NCI-H345 (cell line): ENCODE data around the gene LRRK1.

Experiments
- DNase-seq: peaks from one replicate; lab custom pipeline; 2025; lab: John Stamatoyannopoulos, UW

The LRRK1 gene

DNA sequence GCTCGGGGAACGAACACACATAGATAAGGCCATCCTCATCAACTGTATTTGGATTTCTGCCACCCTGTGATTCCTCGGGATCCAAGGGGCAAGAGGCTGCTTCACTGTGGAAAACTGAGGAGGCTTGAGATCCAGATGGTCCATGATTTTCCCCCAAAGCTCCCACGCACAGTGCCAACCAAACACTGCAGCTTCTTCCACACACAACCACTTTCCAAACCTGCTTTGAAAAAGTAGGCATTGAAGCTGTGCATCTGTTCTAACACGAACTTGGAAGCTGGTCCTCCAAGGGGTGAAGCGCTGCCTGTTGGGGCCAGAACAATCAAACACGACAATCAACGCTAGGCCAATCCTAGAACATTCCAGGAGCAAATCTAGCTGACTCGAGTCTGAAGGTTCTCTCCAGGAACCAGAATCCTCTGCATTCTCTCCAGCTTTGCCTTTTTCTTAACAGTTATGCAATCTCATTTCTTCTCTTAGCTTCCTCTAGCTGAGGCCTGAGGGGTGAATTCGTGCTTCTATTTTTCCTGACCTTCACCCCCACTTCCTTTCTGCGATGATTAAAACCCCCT, 104.4 kb downstream of the LRRK1 start:
- DNase-seq, result no peak

DNA sequence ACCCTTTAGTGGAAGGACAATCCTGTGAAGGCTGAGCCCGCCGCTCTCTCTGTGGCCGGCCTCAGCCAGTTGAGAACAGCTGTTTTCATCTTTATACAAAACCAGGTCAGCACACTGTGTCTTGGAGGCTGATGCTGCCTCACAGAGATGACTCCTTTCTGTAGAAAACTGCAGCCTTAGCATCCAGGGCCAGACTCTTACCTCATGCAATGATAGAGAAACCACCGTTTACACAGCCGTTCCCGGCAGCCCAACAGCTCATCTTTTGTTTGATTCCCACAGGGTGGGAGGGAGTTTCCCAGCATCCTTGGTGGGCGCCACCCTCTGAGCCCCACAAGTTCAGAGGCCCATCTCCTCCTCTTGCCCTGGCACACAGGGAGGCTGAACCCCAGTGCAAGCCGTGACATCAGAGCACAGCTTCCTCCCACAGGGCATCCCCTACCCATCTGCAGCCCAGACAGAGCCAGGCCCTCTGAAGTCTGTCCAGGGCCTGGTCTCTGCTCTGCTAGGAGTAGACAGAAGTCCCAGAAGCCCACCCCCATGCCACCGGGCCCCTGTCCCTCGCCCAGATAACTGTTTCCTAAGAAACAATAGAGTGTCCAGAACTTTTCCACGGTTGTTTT, 105.0 kb downstream of the LRRK1 start:
- DNase-seq, result no peak

DNA sequence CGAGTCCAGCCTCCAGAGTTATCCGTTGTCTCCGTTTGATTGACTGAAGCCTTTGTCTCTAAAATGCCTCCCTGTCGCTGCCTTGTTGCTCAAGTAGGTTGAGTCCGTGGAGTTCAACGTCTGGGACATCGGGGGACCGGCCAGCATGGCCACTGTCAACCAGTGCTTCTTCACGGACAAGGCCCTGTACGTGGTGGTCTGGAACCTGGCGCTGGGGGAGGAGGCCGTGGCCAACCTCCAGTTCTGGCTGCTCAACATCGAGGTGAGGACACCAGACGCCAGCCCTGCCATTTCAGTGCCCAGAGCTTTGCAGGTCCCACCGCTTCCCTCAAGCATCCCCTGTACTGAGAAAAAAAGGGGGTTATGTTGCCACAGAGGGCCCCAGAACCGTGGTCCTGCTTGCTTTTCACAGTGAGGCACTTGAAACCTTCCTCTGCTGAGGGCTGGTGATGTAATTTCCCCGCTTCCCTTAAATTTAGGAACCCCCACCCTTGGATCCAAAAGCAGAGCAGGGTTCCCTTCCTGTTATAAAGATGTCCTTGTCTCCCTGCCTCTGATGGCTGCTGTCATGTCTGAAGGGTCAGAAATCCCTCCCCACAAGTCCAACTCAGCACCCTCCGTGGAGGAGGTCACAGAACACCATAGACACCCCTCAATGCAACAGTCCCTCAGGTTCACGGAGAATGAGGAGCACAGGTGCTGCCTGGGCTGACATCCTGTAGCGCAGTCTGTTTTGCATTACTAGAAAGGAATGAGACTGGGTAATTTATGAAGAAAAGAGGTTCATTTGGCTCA, 105.7 kb downstream of the LRRK1 start:
- no peak for DNase-seq

DNA sequence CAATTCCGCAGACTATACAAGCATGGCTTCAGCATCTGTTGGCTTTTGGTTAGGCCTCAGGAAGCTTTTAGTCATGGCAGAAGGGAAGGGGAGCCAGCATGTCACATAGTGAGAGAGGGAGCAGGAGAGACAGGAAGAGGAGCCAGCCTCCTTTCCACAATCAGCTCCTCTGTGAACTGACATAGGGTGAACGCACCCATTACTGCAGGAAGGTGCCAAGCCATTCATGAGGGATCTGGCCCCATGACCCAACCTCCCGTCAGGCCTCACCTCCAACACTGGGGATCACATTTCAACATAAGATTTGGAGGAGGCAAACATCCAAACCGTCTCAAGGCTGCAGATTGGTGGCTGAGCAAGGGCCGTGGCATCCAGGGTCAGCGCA, 106.3 kb downstream of the LRRK1 start:
- no peak for DNase-seq

DNA sequence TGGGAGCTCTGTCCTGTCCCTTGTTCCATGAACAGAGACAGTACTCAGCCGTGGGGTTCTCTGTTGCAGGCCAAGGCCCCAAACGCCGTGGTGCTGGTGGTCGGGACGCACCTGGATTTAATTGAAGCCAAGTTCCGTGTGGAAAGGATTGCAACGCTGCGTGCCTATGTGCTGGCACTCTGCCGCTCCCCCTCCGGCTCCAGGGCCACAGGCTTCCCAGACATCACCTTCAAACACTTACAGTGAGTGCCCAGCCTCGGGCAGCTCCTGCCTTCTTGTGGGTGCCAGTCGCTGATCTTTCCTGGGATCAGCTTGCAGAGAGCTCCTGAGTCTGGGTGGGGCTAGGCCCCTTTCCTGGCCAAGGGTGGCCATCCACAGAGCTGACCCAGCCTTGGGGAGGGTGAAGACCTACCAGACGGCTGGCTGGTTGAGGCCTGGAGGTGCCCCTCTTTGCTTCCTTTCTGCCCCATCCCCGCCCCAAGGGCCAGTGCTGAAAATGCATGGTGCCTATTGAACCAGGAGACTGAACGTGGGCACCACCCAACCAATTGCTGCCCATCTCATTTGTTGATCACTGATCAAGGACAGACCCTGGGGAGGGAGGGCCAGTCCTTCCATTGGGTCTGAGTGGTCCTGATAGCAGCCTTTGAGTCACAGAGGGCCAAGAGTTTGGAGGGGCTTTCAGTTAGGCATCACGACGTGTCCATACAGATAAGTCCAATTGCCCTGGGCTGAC, 106.9 kb downstream of the LRRK1 start:
- no peak for DNase-seq

DNA sequence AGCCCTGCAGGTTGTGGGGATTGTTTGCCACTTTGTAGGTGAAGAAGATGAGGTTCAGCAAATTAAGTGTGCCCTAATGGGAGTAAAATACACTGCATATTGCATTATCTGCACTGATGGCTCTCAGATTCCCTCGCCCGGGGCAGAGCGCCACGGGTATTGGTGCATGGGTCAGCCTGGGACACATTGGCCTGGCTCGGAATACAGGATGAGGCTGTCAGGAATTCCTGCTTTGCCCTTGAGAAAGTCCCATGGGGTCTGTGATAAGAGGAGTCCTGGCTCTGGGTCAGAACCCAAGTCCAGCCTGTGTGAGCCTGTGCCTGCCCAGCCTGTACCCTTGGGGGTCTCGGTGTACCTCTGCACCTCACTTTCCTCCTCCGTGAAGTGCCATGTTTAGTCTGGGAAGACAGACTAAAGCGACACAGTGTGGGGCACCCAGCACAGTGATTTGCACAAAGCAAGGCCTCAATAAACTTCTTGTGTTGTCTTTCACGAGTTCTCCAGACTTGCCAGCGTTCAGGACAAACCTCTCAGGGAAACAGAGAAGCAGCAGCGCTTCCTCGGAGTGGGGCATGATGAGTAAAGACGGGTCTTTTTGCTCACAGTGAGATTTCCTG, 107.6 kb downstream of the LRRK1 start:
- no peak for DNase-seq

DNA sequence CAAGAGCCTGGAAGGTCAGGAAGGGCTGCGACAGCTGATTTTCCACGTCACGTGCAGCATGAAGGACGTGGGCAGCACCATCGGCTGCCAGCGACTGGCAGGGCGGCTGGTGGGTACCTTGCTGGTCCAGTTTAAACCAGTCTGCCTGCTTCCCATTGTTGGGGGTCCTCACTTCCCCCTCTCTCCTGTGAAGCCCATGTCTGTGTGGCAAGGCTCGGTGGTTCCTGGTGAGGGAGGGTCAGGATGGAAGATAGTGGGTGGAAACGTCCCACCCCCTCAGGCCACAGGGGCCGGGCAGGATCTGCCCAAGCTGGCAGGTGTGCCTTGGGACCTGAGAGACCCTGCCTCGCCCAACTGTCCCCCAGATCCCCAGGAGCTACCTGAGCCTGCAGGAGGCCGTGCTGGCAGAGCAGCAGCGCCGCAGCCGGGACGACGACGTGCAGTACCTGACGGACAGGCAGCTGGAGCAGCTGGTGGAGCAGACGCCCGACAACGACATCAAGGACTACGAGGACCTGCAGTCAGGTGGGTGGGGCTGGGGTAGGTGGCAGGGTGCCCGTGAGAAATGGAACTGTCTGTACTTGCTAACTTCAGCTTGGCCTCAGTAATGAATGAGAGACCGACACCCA, 108.2 kb downstream of the LRRK1 start:
- peak; percentile 5 for DNase-seq

DNA sequence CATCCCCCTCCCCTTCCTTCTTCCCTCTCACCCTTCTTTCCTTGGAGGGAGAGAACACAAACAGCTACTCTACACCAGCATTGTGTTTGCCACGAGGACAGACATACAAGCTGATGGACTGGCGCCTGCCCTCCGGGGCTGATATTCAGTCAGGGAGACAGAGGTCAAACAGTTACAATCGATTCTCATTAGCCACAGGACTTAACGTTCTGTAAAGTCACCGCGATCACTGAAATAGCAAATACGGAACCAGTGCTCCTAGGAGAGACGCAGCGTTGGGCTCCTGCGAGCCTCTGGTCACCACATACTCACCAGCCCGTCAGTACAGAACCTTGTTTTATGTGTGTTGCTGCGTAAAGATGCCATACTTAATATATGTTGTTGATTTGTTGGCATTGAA, 108.8 kb downstream of the LRRK1 start:
- no peak for DNase-seq

DNA sequence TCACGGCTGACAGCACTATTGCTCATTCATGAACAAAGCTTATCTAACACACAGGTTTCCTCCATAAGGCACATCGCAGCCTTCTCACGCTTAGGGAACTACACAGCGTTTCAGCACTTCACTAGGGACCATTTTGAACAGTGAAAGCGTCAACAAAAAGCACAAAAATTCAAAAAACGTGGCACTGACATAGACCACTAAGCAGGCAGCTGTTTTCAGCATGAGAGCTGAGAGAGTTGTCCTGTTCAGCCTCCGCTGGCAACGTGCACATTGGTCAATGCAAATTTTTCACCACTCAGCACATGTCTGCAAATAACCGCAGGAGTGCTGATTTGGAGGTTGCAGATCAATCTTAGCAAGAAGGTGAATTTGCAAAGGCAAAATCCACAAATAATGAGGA, 109.2 kb downstream of the LRRK1 start:
- no peak for DNase-seq

DNA sequence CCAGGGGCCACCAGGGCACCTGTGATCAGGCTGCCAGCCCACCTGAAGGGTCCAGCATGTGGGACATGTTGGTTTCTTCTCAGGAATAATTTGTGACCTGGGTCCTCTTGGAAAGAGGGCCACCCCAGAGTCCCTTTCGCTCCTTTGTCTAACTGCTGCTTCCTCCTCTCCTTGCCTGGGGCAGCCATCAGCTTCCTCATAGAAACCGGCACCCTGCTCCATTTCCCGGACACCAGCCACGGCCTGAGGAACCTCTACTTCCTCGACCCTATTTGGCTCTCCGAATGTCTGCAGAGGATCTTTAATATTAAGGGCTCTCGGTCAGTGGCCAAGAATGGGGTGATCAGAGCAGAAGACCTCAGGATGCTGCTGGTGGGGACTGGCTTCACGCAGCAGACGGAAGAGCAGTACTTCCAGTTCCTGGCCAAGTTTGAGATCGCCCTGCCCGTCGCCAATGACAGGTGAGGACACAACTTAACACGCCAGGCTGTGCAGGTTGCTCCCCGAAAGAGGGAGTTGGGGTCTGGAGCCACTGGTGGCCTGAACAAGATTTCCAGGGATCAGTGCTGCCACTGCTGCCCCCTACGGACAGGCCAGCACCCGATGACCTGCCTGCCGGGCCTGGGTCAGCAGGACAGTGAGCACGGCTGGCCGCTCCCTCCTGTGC, 109.7 kb downstream of the LRRK1 start:
- no peak for DNase-seq

DNA sequence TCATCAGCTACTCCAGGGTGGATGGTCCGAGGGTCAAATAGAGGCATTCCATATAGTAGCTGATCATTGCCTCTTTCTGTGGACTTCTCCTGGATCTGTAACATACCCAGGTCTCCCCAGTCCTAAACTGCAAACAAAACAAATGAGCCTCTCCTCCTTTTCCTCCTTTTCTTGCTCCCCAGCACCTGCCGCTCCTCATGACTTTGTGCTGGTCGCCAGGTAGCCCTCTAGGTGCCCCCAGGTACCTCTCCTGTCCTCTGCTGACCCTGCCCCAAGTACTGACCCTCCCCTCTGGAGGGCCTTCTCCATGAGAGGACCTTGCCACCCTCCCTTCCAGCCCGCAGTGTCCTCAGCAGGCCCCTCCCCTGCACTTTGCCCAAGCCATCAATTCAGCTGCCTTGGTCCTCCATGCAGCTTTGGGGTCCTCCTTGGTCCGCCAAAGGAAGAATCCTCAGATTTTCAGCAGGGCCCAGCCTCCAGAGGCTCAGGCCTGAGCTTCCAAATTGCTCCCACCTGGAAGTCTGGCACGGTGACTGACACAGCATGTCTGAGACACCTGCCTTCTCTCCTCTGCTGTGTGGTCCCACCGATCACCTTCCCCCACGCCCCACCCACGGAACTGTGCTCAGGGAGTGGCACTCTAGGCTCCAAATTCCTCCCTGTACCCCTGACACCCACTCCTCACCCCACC, 111.0 kb downstream of the LRRK1 start:
- no peak for DNase-seq

DNA sequence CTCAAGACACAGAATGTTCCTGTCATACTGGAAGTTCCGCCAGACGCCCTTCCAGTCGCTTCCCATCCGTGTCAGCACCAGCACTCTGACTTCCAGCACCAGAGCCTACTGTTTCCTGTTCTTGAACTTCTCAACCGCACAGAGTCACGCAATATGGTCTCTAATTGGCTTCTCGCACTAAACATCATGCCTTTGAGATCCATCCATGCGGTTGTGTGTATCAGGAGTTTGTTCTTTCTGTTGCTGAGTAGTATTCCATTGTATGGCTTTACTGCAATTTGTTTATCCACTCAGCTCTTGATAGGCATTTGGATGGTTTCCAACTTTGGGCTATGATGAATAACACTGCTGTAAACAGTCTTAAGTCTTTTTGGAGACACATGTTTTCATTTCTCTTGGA, 112.1 kb downstream of the LRRK1 start:
- peak; percentile 34 for DNase-seq

DNA sequence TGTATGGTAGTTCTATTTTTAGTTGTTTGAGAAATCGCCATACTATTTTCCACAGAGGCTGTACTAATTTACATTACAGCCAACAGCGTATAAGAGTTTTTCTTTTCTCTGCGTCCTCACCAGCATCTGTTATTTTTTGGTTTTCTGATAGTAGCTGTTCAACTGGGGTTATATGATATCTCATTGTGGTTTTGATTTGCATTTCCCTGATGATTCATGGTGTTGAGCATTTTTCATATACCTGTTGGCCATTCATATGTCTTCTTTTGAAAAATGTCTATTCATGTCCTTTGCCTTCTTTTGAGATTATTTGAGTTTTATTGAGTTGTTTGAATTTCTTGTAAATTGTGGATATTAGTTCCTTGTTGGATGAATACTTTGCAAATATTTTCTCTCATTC, 114.6 kb downstream of the LRRK1 start:
- no peak for DNase-seq

DNA sequence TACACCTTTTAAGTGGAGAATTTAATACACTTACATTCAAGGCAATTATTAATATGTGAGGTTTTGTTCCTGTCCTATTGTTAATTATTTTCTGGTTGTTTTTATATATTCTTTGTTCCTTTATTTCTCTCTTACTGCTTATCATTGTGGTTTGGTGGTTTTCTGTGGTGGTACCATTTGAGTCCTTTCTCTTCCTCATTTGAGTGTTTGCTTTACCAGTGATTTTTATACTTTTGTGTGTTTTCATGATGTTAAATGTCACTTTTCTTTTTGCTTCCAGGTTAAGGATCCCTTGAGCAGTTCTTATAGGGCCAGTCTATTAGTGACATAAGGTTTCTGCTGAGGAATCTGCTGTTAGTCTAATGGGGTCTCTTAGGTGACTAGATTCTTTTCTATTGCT, 116.5 kb downstream of the LRRK1 start:
- DNase-seq, result no peak

DNA sequence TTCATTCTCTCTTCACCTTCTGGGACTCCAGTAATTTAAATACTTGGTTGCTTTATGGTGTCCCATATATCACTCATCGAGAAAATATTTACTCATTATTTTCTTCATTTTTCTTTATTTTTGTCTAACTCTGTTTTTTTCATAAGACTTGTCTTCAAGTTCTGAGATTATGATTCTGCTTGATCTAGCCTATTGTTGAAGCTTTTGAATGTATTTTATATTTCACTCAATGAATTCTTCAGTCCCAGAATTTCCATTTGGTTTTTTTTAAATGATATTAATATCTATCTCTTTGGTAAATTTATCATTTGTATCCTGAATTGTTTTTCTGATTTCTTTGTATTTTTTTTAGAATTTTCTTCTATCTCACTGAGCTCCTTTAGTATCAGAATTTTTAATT, 117.0 kb downstream of the LRRK1 start:
- DNase-seq, result no peak

DNA sequence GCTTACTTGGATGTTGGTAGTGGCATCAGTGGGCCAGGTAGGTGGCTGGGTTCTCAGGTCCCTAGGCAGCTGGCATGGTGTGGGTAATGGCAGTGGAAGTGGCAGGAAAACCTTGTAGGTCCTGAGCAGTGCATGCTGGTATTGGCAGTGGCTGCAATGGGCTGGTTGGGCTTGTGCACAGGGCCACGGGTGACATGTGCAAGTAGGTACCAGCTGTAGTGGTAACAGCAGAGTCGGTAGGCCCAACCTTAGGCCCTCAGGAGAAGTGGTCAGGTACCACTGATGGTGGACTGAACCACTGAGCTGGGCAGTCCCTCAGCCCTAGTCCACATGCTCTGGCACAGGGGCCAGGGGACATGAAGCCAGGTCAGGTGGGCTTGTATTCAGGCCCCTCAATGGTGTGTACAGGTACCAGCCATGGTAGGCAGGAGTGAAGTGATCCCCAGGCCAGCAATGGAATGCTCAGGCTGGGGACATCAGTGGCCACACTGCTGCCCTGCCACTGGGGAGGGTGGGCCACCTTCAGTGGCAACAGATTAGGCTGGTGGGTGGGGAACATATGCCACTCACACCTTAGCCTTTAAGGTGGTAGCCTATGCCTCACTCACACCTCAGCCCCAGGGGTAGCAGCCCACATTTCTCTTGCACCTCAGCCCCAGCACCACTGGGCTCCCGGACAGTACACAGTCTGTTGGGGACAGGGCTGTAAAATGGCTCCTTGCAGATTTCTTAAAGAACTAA, 118.1 kb downstream of the LRRK1 start:
- no peak for DNase-seq

DNA sequence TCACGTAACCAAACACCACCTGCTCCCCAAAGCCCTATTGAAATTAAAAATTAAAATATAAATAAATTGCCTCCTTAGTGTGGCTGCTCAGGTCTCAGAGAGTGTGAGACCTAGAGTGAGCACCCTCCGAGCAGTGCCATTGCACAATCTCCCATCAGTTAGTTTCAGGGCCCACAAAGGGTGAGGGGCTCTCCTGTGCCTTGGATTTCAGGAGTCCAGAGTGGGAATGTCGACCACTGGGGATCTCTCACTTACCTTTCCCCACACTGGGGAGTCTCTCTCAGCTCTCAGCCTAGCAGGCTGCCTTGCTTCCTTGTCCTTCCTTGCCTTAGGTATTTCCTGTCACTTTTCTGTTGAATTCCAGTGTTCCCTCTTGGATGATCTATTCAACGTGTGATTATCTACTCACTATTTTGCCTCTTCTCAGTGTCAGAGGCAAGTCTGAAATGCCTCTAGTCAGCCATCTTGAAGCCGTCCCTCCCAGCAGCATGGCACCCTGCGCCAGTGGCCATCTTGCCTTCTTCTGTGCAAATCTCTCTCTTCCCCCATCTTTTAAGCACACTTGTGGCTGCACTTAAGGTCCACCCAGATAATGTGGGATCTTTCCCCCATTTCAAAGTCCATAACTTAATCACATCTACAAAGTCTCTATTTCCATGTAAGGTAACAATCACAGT, 119.3 kb downstream of the LRRK1 start:
- DNase-seq, result no peak

DNA sequence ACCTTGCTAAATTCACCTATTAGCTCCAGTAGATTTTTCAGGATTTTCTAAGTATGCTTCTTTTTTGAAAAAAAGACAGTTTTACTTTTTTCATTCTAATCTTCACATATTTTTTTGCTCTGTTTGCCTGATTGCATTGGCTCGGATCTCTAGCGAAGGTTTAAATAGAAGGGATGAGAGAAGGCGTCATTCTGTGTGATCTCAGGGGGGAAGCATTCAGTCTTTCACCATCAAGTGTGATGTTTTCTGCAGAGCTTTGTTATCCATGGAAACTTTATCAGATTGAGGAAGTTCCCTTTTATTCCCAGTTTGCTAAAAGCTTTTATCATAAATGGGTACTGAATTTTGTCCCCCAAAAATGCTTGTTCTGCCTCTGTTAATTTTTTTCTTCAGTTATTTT, 120.3 kb downstream of the LRRK1 start:
- no peak for DNase-seq

DNA sequence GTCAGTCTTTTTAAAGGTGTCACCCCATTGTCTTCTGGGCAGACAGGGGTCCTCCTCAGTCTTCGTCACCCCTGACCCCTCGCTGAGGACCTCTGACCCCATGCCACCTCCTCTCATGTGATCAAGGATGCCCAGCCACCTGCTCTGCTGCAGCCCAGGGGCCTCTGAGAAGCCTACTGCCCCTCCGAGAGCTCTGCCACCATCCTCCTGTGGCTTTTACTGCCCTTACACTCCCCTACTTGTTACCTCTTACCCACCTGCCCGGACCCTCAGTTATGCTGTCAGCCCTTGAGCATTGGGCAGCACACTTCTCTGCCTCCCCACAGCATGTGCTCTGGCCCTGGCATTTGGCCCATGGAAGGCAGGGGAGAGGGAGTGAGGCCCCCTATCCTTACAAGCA, 123.2 kb downstream of the LRRK1 start:
- no peak for DNase-seq

DNA sequence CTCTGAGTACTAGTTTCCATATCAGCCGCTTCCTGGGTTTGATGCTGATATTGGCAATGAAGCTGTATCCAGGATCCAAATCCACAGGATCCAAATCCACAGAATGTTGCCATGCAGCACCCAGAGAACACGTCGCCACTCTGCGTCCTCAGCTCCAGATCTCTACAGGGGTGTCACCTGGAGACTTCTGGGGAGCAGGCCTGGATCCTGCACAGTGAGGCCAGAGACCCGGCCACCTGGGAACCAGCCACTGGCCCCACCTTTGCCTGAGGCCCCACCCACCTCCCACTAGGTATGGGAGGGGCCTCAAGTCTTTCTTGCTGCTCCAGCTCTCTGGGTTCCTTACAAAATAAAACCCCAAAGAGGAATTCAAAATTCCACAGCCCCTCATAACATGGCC, 123.9 kb downstream of the LRRK1 start:
- DNase-seq, result no peak
